Hippocampal formation (tissue), 2 donors: Measurements from ENCODE around the gene CRYBB3.

Experiments
- DNase-seq, 2 donors: peaks; one replicate each; lab custom pipeline; 2025; lab: John Stamatoyannopoulos, UW

The CRYBB3 gene

DNA sequence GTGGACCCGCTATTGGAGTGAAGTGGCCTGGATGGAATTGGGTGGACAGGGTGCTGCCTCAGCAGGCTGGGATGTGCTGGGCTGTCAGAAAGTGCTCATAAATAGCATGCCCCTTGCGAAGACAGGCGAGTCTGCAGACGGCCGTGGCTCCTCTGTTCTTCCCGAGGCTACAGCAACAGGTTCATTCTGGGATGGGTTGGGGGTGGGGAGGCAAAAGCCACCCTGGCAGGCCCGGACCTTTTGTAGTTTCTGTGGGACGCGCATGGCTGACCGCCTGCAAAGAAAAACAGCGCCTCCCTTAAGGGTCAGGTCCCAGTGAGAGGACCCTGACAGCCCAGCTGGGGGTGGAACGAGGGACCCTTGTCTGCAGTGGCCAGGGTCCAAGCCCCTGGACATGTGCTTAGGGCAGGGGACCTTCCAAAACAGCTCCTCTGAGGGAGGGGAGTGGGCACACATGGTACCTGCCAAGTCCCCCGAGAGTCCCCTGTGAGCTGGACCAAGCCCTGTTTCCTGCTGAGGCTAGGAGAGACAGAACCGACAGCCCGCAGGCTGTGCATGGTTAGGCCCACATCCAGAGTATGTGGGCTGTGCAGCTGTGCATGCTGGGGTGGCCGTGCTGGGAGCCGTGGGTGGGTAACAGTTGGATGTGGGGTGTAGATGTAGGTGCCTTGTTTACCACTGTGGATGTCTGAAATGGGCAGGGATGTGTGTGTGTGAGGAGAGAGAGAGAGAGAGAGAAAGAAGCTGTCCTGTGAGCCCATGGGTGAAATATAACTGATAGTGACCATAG lies at the start of gene CRYBB3:
TSS of gene CRYBB3 (plus strand) at position 128 of the 790 bp plus-strand sequence. CDS start 1,539 bp downstream, outside the sequence.
- DNase-seq: no peak

DNA sequence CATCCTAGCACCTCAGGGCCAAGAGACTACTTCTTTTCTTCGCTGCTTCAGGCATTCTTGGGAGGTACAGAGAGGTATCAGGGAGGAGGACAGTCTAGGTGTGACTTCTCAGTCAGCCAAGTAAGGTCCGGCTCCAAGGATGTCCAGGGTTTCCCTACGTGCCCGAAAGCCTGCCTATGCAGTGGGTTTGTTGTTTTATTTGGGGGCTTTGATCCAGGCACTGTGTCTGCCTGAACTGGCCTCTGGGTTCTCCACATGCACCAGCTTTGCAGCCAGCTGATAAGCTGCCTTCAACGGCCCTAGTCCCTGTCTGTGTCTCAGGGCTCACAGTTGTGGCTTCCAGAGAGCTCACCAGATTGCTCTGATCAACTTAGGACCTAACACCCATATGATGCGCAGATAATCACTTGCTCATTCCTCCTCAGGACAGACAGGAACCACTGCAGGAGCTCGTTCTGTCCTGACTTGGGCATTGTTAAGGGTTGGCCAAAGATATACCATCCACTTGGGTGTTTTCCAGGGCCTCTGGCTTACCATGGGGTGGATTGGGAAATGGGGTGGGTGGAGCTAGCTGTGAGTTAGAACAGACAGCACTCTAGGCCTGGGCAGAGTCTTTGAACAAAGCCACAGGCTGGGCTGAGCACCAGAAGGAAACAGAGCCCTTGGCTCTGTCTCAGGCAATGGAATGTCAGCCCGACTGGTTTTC lies 45.5 kb upstream of the CRYBB3 start:
- no peak for DNase-seq

GRCh38 chr22:25154667-25154999 lies 45.0 kb upstream of the CRYBB3 start:
- no peak for DNase-seq

DNA sequence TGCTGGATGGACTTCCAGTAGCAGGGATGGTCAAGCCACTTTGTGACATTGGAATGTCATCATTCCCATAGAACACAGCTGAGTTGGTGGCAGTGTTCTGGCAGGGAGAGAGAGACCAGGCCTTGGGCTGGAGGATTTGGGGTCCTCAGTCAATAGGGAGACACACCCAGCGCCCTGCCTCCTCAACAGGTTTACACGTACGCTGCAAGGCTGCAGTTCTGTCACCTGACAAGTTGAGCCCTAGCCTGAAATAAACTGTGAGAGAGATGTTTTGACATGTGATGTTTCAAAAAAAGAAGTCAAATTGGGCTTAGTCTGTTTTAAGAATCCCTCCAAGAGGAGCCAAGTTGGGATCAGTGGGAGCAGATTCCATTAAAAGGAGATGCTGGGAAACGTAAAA lies 42.9 kb upstream of the CRYBB3 start:
- no peak for DNase-seq

- DNase-seq: no peak
These were observed 40.6 kb upstream of the CRYBB3 start for GRCh38 chr22:25159028-25159427.

- DNase-seq: no peak
These were observed 39.3 kb upstream of the CRYBB3 start for GRCh38 chr22:25160120-25160996.

GRCh38 chr22:25161017-25161915 lies 38.4 kb upstream of the CRYBB3 start:
- DNase-seq: no peak

DNA sequence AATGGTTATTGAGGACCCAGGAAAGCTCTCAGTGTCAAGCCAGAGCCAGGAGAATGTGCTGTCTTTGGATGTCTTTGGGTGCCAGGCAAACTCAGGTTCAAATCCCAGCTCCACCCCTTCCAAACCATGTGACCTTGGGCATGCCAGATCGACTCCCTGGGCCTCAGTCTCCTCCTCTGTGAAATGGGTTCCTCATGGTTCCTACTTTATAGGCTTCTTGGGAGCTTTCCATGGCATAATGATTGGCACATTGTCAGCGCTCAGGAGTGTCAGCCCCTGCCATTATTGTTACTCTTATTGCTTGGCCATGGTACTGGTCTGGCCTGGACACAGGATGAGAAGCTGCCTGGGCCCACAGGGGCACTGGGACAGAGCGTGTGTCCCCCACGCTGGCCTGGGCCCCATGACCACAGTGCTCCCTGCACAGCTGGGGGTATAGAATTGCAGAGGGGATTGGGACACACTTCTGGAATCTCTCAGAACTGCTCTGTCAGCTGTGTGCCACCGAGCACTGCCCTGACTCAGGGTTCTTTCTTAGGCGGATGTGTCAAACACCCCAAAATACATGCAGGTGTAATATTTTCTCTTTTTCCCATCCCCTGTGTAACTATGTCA lies 37.6 kb upstream of the CRYBB3 start:
- no peak for DNase-seq

DNA sequence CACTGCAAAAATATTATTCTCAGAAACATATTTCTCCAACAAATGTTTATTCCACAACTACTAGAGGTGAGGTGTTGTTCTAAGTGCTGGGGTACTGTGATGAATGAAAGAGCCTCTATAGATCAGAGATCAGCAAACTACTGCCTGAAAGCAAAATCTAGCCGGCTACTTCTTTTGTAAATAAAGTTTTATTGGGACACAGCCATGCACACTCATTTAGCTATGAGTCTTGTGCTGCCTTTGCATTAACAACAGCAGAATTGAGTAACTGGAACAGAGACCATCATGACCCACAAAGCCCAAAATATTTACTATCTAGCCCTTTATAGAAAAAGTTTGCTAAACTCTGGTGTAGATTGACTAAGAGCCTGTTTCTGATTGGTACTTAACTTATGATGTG lies 37.1 kb upstream of the CRYBB3 start:
- DNase-seq: no peak

DNA sequence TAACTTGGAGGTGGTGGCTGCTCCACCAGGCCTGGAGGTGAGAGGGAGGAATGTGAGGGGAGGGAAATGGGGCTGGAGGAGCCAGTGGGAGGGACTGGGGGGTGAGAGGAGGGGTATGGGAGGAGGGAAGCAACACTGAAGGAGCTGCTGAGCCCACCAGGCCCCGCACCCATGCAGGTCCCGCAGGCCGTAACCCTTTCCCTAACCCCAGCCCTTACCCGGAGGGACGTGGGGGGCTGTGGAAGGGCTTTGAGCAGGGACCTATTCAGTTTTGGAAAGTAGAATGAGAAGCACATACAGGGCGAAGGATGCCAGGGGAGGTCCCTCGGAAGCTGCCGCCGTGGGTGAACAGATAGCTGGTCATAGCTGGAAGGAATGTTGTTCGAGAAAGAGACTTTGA lies 33.9 kb upstream of the CRYBB3 start:
- DNase-seq: no peak

DNA sequence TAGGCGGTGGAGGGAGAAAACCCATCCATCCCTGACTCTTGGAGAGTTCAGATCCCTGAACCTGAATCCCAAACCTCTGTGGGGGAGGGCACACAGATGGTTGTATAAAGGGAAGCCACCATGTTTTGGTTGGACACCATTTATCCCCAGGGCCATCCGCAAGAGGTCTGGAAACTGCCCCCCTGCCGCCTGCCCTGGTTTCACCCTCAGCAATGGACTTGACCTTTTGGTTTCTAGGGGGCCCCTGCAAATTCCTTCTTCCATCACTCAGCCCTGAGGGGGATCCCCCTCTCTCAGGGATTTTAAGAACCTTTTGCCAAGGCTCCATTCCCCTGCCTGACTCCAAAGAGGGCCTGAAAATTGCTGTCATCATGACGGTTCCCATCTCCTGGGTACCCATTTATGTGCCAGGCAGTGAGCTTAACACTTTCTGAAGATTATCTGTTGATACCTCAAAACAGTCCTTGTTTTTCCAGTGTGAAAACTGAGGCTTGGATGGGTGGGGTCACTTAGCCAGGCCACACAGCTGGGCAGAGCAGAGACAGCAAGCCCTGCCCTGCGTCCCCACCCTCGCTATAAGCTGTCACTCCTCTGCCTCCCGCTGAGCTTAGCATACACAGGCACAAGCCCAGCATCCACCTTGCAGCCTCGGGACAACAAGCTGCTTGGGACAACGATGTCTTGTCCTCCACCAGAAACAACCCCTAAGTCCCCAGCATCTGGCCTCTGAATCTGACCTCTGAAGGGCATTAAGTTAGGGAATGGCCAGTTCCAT lies 33.2 kb upstream of the CRYBB3 start:
- DNase-seq: no peak

GRCh38 chr22:25167082-25167481 lies 32.6 kb upstream of the CRYBB3 start:
- no peak for DNase-seq

GRCh38 chr22:25167834-25168601 lies 31.6 kb upstream of the CRYBB3 start:
- DNase-seq: no peak

- no peak for DNase-seq
These were observed 30.2 kb upstream of the CRYBB3 start for GRCh38 chr22:25169278-25170031.

GRCh38 chr22:25170426-25170980 lies 29.2 kb upstream of the CRYBB3 start:
- no peak for DNase-seq

DNA sequence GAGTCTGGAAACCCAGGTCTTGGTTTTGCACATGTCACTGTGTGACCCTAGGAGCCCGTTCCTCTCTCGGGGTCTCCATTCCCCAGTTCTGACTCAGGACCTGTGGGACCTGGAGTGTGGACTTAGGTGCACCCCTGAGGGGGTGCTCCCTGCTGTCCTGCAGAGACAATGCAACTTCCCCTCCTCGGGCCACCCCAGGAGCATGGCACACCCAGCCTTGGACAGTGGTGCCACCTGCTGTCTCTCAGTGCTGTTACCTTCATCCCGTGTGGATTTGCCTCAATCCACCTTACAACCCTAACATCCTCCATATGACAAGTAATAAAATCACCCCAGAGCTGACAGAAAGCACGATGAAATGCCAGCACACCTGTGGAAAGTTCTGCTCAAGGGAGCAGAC lies 27.5 kb upstream of the CRYBB3 start:
- no peak for DNase-seq

DNA sequence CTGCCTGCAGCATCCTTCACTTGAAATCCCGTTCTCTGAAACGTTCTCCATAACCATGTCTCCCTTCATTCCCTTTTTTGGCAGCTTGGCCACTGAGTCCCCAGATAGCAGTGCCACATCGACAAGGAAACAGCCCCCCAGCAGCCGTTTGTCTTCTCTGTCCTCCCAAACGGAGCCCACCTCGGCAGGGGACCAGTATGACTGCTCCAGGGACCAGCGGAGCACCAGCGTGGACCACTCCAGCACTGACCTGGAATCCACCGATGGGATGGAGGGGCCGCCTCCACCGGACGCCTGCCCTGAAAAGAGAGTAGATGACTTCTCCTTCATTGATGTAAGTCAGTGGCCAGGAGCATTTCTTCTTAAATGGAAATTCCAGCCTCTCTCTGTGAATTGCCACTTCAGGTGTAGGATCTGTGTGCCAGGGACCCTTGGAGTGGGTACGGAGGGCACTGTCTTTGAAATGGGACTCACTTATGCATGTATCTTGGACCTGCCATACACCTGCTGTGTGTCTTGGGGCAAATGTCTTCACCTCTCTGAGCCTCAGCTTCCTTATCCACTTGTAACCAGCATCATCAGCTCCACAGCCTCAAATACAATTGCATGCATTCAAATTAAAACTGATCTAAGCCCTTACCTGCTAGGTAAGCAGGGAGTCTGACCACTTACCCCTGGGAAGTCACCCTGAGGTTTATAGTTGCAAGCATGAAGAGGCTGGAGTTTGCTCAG lies 25.3 kb upstream of the CRYBB3 start:
- no peak for DNase-seq
